ENCODE data around the gene ZNF587. TPM values are rescaled to one million over a fixed set of nuclear protein-coding genes. Genes with fewer than 3 reads are reported as not detected.
"Not testable (repeated sequence)": the region's sequence is repeated elsewhere in the genome, so short reads cannot be mapped to it uniquely, and the experiment has no call there.

The ZNF587 gene
- total RNA-seq, 1 donor from 2014 or later = 36.8 TPM

- Mint-ChIP-seq H3K36me3 (ENCODE audit: low read depth, unreplicated experiment) (peaks cover 19% of the 10 kb centered on the region), H3K4me3 (ENCODE audit: unreplicated experiment) (peak overlapping the region; percentile 5), H3K27me3 (ENCODE audit: unreplicated experiment) (peaks cover 5% of the 10 kb centered on the region), H3K9me3 (ENCODE audit: unreplicated experiment) (no peaks in the 10 kb centered on the region), H3K27ac (ENCODE audit: unreplicated experiment) (no peak overlapping the region), H3K4me1 (ENCODE audit: unreplicated experiment) (peaks cover 43% of the 10 kb centered on the region)
- DNase-seq (ENCODE audit: low spot score) = no peak
- TF ChIP-seq, protein P1, sequence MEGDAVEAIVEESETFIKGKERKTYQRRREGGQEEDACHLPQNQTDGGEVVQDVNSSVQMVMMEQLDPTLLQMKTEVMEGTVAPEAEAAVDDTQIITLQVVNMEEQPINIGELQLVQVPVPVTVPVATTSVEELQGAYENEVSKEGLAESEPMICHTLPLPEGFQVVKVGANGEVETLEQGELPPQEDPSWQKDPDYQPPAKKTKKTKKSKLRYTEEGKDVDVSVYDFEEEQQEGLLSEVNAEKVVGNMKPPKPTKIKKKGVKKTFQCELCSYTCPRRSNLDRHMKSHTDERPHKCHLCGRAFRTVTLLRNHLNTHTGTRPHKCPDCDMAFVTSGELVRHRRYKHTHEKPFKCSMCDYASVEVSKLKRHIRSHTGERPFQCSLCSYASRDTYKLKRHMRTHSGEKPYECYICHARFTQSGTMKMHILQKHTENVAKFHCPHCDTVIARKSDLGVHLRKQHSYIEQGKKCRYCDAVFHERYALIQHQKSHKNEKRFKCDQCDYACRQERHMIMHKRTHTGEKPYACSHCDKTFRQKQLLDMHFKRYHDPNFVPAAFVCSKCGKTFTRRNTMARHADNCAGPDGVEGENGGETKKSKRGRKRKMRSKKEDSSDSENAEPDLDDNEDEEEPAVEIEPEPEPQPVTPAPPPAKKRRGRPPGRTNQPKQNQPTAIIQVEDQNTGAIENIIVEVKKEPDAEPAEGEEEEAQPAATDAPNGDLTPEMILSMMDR (IDR thresholded peaks at IDR 0.05; ENCODE audit: unreplicated experiment) = no peak
Measured at GRCh38 chr19:57807541-57807940, 42.1 kb upstream of the ZNF587 start.

- DNase-seq (ENCODE audit: low spot score); H3K27ac Mint-ChIP-seq (ENCODE audit: unreplicated experiment); H3K27me3 Mint-ChIP-seq (ENCODE audit: unreplicated experiment); H3K4me3 Mint-ChIP-seq (ENCODE audit: unreplicated experiment); H3K9me3 Mint-ChIP-seq (ENCODE audit: unreplicated experiment): not testable (repeated sequence)
- peaks cover 31% of the 10 kb centered on the region for H3K4me1 Mint-ChIP-seq (ENCODE audit: unreplicated experiment)
- peaks cover 26% of the 10 kb centered on the region for H3K36me3 Mint-ChIP-seq (ENCODE audit: low read depth, unreplicated experiment)
Measured at GRCh38 chr19:57810410-57811295, 39.0 kb upstream of the ZNF587 start.

GRCh38 chr19:57812226-57812625 is 37.4 kb upstream of the ZNF587 start:
- H3K27me3 Mint-ChIP-seq (ENCODE audit: unreplicated experiment) = peaks cover 9% of the 10 kb centered on the region
- peaks cover 25% of the 10 kb centered on the region for H3K36me3 Mint-ChIP-seq (ENCODE audit: low read depth, unreplicated experiment)
- H3K27ac Mint-ChIP-seq (ENCODE audit: unreplicated experiment) = peak overlapping the region; percentile 3
- TF ChIP-seq, protein P1 (IDR thresholded peaks at IDR 0.05; ENCODE audit: unreplicated experiment) = no peak
- H3K4me3 Mint-ChIP-seq (ENCODE audit: unreplicated experiment) = peak overlapping the region; percentile 65
- no peaks in the 10 kb centered on the region for H3K9me3 Mint-ChIP-seq (ENCODE audit: unreplicated experiment)
- no peak for DNase-seq (ENCODE audit: low spot score)
- H3K4me1 Mint-ChIP-seq (ENCODE audit: unreplicated experiment) = peaks cover 29% of the 10 kb centered on the region

DNA sequence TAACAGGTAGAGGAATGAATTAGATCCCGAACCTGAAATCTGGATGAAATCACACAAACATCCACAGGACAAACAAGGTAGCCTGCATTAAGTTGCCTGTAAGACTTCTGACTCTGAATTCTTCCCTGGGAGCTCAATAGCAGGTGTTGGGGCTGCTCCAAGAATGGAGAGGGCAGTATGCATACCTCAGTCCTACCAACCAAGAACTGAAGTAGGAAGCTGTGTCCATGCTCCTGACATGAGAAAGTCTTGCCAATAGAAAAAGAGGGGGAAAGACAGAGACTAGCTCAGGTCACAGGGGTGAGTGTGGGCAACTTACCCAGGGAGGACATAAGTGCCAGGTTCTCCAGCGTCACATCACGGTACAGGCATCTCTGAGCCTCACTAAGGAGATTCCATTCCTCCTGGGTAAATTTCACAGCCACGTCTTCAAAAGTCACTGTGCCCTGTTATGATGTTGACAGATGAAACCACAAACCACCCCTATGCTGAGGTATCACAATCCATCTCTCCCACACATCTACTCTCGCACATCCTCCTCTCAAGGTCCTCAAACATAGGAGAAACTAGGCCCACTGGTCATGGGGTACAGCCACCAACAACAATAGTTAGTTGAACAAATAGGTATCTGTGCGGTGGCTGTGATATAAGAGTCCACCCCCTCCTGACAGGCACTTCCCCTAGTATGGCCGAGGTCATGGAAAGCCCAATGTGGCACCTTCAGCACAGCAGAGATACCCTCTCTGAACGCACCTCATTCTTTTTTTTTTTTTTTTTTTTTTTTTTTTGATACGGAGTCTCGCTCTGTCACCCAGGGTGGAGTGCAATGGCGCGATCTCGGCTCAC is 36.5 kb upstream of the ZNF587 start:
- peaks cover 20% of the 10 kb centered on the region for H3K36me3 Mint-ChIP-seq (ENCODE audit: low read depth, unreplicated experiment)
- H3K9me3 Mint-ChIP-seq (ENCODE audit: unreplicated experiment); DNase-seq (ENCODE audit: low spot score): not testable (repeated sequence)
- peaks cover 31% of the 10 kb centered on the region for H3K4me1 Mint-ChIP-seq (ENCODE audit: unreplicated experiment)
- peak overlapping the region; percentile 47 for H3K4me3 Mint-ChIP-seq (ENCODE audit: unreplicated experiment)
- H3K27me3 Mint-ChIP-seq (ENCODE audit: unreplicated experiment) = peaks cover 11% of the 10 kb centered on the region
- peak overlapping the region; percentile 57 for H3K27ac Mint-ChIP-seq (ENCODE audit: unreplicated experiment)

GRCh38 chr19:57813919-57814504 is 35.6 kb upstream of the ZNF587 start:
- peaks cover 13% of the 10 kb centered on the region for H3K27me3 Mint-ChIP-seq (ENCODE audit: unreplicated experiment)
- TF ChIP-seq, protein P1 (IDR thresholded peaks at IDR 0.05; ENCODE audit: unreplicated experiment) = no peak
- peaks cover 20% of the 10 kb centered on the region for H3K36me3 Mint-ChIP-seq (ENCODE audit: low read depth, unreplicated experiment)
- DNase-seq (ENCODE audit: low spot score) = no peak
- H3K4me1 Mint-ChIP-seq (ENCODE audit: unreplicated experiment) = peaks cover 34% of the 10 kb centered on the region
- peak overlapping the region; percentile 74 for H3K27ac Mint-ChIP-seq (ENCODE audit: unreplicated experiment)
- peak overlapping the region; percentile 96 for H3K4me3 Mint-ChIP-seq (ENCODE audit: unreplicated experiment)
- no peaks in the 10 kb centered on the region for H3K9me3 Mint-ChIP-seq (ENCODE audit: unreplicated experiment)
